HK-2 (cell line): ENCODE measurements around the gene MILR1.
"Not testable (repeated sequence)": the region's sequence is repeated elsewhere in the genome, so short reads cannot be mapped to it uniquely, and the experiment has no call there.

Experiments used
- DNase-seq: peaks from one replicate; pipeline ENCODE4 v3.0.0-alpha.2; 2018; ENCODE audit not compliant: unreplicated experiment

Gene MILR1

DNA sequence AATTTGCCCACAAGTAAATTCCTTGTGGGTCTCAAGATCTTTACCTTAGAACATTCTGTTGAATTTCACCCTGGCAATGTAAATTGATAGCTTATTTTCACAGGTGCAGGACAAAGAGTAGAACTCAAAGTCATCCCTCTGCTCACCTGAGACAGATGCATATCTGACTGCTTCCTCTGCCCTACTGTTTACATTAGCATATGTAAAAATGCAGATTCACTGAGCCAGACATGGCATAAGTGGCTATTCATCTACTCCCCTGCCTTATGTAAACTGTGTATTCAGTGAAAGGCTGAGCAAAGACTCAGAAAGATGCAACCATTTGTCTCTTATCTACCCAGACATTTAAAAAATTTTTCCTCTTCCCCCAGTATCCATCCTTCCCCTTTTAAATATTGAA lies 22.3 kb upstream of the MILR1 start:
- DNase-seq: no peak

DNA sequence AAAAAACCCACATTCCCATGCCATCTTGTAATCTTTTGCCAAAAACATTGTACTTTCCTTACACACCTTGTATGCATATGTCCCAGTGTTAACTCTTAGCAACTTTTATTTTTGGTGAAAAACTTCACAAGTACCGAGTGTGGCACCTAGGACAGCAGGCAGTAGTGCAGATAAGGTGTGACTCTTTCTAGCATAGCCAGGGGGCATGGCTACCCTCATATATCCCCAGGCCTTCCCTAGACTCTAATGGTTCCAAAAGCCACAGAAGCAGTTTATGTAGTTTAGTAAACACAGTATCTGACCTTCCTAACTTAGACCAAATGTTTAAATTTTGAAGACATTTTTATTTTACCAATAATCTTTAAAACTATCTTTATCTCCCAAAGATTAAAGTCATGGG lies 20.5 kb upstream of the MILR1 start:
- DNase-seq: no peak

DNA sequence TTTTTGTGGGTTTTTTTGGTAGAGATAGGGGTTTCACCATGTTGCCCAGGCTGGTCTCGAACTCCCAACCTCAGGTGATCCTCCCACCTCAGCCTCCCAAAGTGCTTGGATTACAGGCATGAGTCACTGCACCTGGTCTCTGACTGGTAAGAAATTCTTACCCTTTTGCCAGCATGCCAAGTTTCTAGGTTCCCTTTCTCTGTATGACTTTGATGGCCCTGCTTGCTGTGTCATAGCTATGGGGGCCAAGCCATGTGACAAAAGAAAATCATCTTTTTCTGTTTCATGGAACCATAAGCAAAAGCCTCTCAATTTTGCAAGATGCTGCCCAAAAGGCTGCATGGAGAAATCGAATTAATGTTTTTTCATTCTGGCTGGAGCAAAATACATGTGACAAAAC lies 18.9 kb upstream of the MILR1 start:
- not testable (repeated sequence) for DNase-seq

DNA sequence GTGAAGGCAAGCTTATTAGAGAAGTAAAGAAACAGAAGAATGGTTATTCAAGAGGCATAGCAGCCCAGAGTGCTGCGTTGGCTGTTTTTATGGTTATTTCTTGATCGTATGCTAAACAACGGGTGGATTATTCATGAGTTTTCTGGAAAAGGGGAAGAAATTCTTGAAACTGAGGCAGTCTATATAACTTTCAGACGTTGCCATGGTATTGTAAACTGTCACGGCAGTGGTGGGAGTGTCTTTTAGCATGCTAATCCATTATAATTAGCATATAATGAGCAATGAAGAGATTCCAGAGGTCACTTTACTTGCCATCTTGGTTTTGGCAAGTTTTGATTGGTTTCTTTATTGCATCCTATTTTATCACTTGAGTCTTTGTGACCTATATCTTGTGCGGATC lies 17.4 kb upstream of the MILR1 start:
- no peak for DNase-seq

DNA sequence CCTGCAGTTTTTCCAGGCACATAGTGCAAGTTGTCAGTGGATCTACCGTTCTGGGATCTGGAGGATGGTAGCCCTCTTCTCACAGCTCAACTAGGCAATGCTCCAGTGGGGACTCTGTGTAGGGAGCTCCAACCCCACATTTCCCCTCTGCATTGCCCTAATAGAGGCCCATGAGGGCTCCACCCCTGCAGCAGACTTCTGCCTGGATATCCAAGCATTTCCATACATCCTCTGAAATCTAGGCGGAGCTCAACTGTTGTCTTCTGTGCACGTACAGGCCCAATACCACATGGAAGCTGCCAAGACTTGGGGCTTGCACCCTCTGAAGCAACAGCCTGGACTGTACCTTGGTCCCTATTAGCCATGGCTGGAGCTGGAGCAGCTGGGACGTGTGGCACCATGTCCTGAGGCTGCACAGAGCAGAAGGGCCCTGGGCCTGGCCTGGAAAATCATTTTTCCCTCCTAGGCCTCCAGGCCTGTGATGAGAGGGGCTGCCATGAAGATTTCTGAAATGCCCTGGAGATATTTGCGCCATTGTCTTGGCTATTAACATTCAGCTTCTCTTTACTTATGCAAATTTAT lies 10.9 kb upstream of the MILR1 start:
- no peak for DNase-seq

- DNase-seq: not testable (repeated sequence)
Measured at GRCh38 chr17:64439521-64439920, 9.4 kb upstream of the MILR1 start.

DNA sequence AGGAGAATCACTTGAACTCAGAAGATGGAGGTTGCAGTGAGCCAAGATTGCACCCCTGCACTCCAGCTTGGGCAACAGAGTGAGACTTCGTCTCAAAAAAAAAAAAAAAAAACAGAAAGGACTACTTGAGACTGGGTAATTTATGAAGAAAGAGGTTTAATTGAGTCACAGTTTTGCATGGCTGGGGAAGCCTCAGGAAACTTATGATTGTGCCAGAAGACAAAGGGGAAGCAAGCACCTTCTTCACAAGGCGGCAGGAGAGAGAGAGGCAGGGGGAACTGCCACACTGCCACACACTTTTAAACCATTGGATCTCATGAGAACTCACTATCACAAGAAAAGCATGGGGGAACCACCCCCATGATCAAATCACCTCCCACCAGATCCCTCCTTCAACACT lies 9.0 kb upstream of the MILR1 start:
- no peak for DNase-seq

GRCh38 chr17:64441772-64442540 lies 7.0 kb upstream of the MILR1 start:
- no peak for DNase-seq

GRCh38 chr17:64442541-64442971 lies 6.4 kb upstream of the MILR1 start:
- DNase-seq: no peak

DNA sequence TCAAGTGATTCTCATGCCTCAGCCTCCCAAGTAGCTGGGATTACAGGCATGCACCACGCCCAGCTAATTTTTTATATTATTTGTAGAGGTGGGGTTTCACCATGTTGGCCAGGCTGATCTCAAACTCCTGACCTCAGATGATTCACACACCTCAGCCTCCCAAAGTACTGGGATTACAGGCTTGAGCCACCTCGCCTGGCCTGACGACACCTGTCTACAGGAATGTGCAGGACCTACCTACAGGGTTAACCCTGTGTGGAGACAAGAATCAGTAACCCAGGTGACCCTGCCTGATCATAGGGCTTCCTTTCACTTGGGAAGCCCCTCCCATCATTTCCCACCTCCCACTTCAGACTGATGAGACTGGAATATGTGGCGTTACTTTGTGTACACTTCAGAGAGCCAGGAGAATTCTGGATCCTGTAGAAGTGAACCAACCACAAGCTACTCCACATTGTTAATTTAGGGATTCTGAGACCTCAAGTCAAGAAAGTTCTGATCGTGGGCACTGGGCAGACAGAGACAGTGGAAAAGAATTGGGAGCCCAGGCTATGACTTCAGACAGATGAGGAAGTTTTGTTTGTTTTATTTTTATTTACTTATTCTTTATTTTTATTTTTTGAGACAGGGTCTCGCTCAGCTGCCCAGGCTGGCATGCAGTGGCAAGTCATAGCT lies 5.7 kb upstream of the MILR1 start:
- no peak for DNase-seq

DNA sequence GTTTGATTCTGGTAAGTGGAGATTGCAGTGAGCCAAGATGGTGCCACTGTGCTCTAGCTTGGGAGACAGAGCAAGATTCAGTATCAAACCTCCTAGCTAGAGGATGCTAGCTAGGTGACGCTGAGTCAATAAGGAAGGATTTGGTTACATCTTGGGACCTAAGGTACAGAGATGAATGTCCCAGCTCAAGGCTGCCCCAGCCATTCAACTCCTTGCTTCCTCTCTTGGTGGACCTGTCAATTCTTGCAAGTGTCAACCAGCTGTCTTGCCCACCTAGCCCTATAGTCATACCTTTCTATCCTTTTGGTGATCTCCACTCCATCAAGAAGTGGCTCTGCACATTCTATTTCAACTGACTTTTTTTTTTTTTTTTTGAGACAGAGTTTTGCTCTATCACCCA lies 1.4 kb upstream of the MILR1 start:
- no peak for DNase-seq

DNA sequence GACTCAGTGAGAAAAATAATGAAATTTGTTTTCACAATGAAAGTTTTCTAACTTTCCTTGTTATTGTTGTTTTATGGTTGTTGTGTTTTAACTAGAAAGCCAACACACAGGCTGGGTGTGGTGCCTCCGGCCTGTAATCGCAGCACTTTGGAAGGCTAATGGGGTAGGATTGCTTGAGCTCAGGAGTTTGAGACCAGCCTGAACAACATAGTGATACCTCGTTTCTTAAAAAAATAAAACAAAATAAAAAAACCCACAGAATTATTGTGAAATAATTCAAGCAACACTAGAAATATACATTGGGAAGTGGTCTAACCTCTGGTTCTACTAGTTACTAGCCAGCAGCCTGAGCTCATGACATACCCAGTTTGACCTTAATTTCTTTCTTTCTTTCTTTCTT lies 630 bp downstream of the MILR1 start:
- no peak for DNase-seq

- DNase-seq: no peak
Measured at GRCh38 chr17:64455993-64456885, 7.3 kb downstream of the MILR1 start.

- DNase-seq: no peak
Measured at GRCh38 chr17:64457156-64457555, 8.2 kb downstream of the MILR1 start.

GRCh38 chr17:64458756-64459155 lies 9.8 kb downstream of the MILR1 start:
- DNase-seq: no peak

GRCh38 chr17:64459284-64459747 lies 10.4 kb downstream of the MILR1 start:
- peak; percentile 35 for DNase-seq

DNA sequence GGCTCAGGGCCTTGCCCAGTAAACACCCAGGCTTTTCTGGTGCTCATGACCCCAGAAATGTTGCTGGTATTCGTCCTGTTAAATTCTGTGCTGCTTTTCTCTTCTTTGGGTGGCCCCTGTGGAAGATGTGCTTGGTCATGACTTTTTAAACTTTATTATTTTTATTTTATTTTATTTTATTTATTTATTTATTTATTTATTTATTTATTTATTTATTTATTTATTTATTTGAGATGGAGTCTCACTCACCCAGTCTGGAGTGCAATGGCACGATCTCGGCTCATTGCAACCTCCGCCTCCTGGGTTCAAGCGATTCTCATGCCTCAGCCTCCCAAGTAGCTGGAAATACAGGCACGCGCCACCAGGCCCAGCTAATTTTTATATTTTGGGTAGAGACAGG lies 10.9 kb downstream of the MILR1 start:
- DNase-seq: not testable (repeated sequence)

GRCh38 chr17:64460955-64461354 lies 12.0 kb downstream of the MILR1 start:
- DNase-seq: no peak

GRCh38 chr17:64461788-64462187 lies 12.9 kb downstream of the MILR1 start:
- DNase-seq: no peak

- DNase-seq: no peak
Measured at GRCh38 chr17:64466019-64466735, 17.3 kb downstream of the MILR1 start.

DNA sequence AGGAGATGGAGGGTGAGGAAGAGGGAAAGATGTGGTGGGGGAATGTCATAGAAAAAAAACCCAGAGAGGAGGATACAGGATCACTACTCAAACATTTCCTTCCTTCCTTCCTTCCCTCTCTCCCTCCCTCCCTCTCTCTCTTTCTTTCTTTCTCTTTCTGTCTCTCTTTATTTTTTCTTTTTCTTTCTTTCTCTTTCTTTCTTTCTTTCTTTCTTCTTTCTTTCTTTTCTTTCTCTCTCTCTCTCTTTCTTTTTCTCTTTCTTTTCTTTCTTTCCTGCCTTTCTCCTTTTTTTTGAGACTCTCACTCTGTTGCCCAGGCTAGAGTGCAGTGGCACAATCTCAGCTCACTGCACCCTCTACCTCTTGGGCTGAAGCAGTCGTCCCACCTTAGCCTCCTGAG lies 17.9 kb downstream of the MILR1 start:
- not testable (repeated sequence) for DNase-seq
